K562 (cell line): ENCODE measurements around the gene KCNAB1. TPM values are rescaled to one million over a fixed set of nuclear protein-coding genes. Genes with fewer than 3 reads are reported as not detected.

Source experiments
- ATAC-seq: fragments of 200-7000 bp; cut with Tn5 transposase; 3 replicates; pipeline ENCODE4 v1.9.1; 2020; ENCODE audit warnings: moderate library complexity
- BruUV-seq: library from RNA; stranded (reverse); fragments of 400-500 nt; replicated peaks from 2 replicates; lab custom pipeline; 2021; lab: Mats Ljungman, UMichigan
- CTCF ChIA-PET: fragments of 300-600 bp; formaldehyde crosslinking; extraction: SDS; loops from one replicate; lab custom pipeline; 2021; ENCODE audit warnings: low intra/inter-chr PET ratio; lab: Yijun Ruan, JAX
- POLR2A ChIA-PET: fragments of 300-600, 350-650 bp; sonication (Branson Sonifier 250); formaldehyde crosslinking; extraction: SDS; loops from one replicate; lab custom pipeline; 2021; ENCODE audit warnings: antibody characterized with exemption, inconsistent platforms; lab: Yijun Ruan, JAX
- DNase-seq, 4 experiments: peaks; one replicate each; pipeline versions ENCODE4 v3.0.0 to v3.0.0-alpha.2; 2011 to 2018; ENCODE audit warnings: low spot score in 3 of 4, mixed read lengths in 3 of 4; ENCODE audit errors: extremely low read depth in 1 of 4
- FAIRE-seq: peaks from 2 replicates; lab custom pipeline; 2011; peaks lifted over from hg19 to GRCh38; lab: Jason Lieb, UNC
- H2AFZ ChIP-seq: 2 replicates; pipeline ENCODE4 v1.6.0; 2011; ENCODE audit warnings: low read depth, low read length, control low read depth, inconsistent platforms
- H3K27ac ChIP-seq: fragments of 200-600 bp; 3 replicates; pipeline ENCODE4 v1.8.0; 2011; ENCODE audit warnings: low read depth, mild to moderate bottlenecking, control low read depth, inconsistent platforms, low read length, moderate library complexity, mixed read lengths; ENCODE audit errors: extremely low read depth
- H3K27me3 ChIP-seq, 2 experiments: fragments of 300-600 bp in 1 of 2; 2 replicates in 1 of 2; 3 replicates in 1 of 2; pipeline versions ENCODE4 v1.6.0 to v1.8.0; 2011; ENCODE audit warnings: inconsistent platforms in 2 of 2, low read length in 2 of 2, mild to moderate bottlenecking in 1 of 2, mixed read lengths in 1 of 2, moderate library complexity in 1 of 2; ENCODE audit not compliant: control insufficient read depth in 2 of 2, insufficient read depth in 2 of 2
- H3K36me3 ChIP-seq: fragments of 300-600 bp; 3 replicates; pipeline ENCODE4 v1.8.0; 2011; ENCODE audit warnings: mild to moderate bottlenecking, low read length, inconsistent platforms; ENCODE audit not compliant: control insufficient read depth, insufficient read depth
- H3K4me1 ChIP-seq, 2 experiments: fragments of 200-600 bp in 1 of 2; replicated peaks in 1 of 2; 2 replicates in 1 of 2; 3 replicates in 1 of 2; pipeline versions ENCODE4 v1.5.1 to v1.8.0; 2011; ENCODE audit warnings: inconsistent platforms in 2 of 2, low read length in 2 of 2, mild to moderate bottlenecking in 1 of 2, mixed read lengths in 1 of 2, moderate library complexity in 1 of 2; ENCODE audit not compliant: control insufficient read depth in 2 of 2, insufficient read depth in 2 of 2
- H3K4me2 ChIP-seq: 2 replicates; pipeline ENCODE4 v1.6.1; 2011; ENCODE audit warnings: low read length, control low read depth, inconsistent platforms, mixed read lengths; ENCODE audit not compliant: insufficient read depth
- H3K4me3 ChIP-seq: fragments of 200-600 bp; sonication (generic), shearing (Covaris generic); 2 replicates; pipeline ENCODE4 v1.5.1; 2016; ENCODE audit warnings: control low read depth, inconsistent platforms
- H3K79me2 ChIP-seq: fragments of 200-600 bp; 3 replicates; pipeline ENCODE4 v1.8.0; 2011; ENCODE audit warnings: low read length, inconsistent platforms; ENCODE audit not compliant: control insufficient read depth, insufficient read depth
- H3K9ac ChIP-seq, 2 experiments: 2 replicates each; pipeline versions ENCODE4 v1.6.0 to v1.6.1; 2011; ENCODE audit warnings: low read depth in 2 of 2, low read length in 2 of 2, control low read depth in 1 of 2, inconsistent platforms in 1 of 2, mild to moderate bottlenecking in 1 of 2, mixed read lengths in 1 of 2; ENCODE audit not compliant: insufficient read depth in 1 of 2
- H3K9me1 ChIP-seq: one replicate; pipeline ENCODE4 v1.6.0; 2011; ENCODE audit warnings: inconsistent platforms, mild to moderate bottlenecking, low read length, moderate library complexity; ENCODE audit not compliant: control insufficient read depth, insufficient read depth
- H3K9me3 ChIP-seq: replicated peaks from 2 replicates; pipeline ENCODE4 v1.5.1; 2011; ENCODE audit warnings: low read depth, low read length, inconsistent platforms; ENCODE audit not compliant: control insufficient read depth, insufficient read depth
- H4K20me1 ChIP-seq: replicated peaks from 2 replicates; pipeline ENCODE4 v1.6.1; 2011; ENCODE audit warnings: low read length, inconsistent platforms, mixed read lengths; ENCODE audit not compliant: control insufficient read depth, insufficient read depth
- RNF2 ChIP-seq: sonication (generic); IDR thresholded peaks from 2 replicates; pipeline ENCODE4 v1.6.1; 2016
- SMARCA4 ChIP-seq: fragments of 450-650 bp; IDR thresholded peaks from 2 replicates; pipeline ENCODE4 v1.6.1; 2016
- WGBS: fragments of 100-300 bp; shearing (Covaris generic); methylation state at CpG from one replicate; pipeline ENCODE4 v1.1.6; 2016; ENCODE audit warnings: low coverage, mixed read lengths; ENCODE audit not compliant: insufficient coverage; ENCODE audit errors: missing lambda C conversion rate; 5-methylcytosine and 5-hydroxymethylcytosine counted together
- in situ Hi-C: fragments of 300-500 bp; cut with MboI; formaldehyde crosslinking; loops from 4 replicates; pipeline ENCODE4 v1.15.0; 2018; ENCODE audit warnings: inconsistent platforms, mixed read lengths
- intact Hi-C: fragments of 100-400 bp; cut with micrococcal nuclease; formaldehyde crosslinking; loops from 2 replicates; pipeline ENCODE4 v1.14.2; 2022
- polyA plus RNA-seq, 8 experiments: library from polyadenylated mRNA; depleted of rRNA in 4 of 8; stranded (reverse) in 5 of 8; unstranded in 3 of 8; fragments of >200 nt; fragmentation: Nextera tagmentation in 2 of 8; fragmentation: Illumina TruSeq in 1 of 8; extraction: Ambion mirVana in 2 of 8; extraction: Trizol in 1 of 8; gene quantifications; 2 replicates each; pipeline versions ENCODE4 v1.2.1 to v1.2.3, GENCODE V29; 2011 to 2014; ENCODE audit warnings: inconsistent platforms in 1 of 8, missing spikeins in 1 of 8
- total RNA-seq, 7 experiments: library from RNA; depleted of rRNA in 6 of 7; stranded (reverse); fragments of >200 nt in 6 of 7; fragmentation: Illumina TruSeq in 2 of 7; extraction: Trizol in 2 of 7; gene quantifications; 2 replicates each; pipeline versions ENCODE4 v1.2.1 to v1.2.3, GENCODE V29; 2011 to 2021; ENCODE audit warnings: low replicate concordance in 1 of 7
- TF ChIP-seq, protein P1 (sequence below): sonication (generic); formaldehyde crosslinking; IDR thresholded peaks from 2 replicates; pipeline ENCODE4 v1.8.1; 2023; ENCODE audit warnings: mild to moderate bottlenecking, missing genetic modification reagents

KCNAB1 gene
- total and polyA plus RNA-seq, 9 of the 15 experiments (the other 6 are each of a cell fraction or from before 2014, with no cell fraction given), result 0.14 to 1.2 (median 0.51) TPM

DNA sequence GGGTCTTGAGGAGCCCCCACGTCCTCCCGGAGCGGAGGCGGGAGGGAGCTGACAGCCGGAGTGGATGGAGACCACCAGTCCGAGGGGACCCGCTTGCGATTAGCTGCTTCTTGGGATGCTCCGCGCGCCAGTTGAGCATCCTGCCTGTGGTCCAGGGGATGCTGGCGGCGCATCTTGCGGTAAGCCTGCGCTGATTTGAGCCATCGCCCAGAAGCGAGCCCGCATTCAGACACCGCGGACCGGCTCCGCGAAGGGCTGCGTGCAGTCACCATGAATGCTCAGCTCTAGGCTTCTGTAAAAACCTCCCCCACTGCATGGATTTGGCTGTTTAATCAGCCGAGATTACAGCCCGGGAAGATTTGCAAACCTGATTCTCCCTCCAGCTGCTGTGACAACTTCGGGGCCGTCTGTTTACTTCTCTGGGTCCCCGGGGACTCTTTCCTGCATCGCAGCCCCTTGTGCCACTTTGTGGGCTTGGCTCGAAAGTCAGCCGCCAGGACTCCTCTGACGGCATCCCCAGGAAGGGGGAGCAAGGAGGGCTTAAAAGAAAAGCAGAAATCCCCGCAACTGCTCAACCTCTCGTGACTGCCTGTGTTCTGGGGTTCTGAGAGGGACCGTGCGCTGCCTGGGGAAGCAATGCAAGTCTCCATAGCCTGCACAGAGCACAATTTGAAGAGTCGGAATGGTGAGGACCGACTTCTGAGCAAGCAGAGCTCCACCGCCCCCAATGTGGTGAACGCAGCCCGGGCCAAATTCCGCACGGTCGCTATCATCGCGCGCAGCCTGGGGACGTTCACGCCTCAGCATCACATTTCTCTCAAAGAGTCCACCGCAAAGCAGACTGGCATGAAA, 171.1 kb downstream of the KCNAB1 start:
- no peaks in the 10 kb centered on the region for H3K36me3 ChIP-seq
- ATAC-seq (no peak), DNase-seq (no peak)
- 0 out of 5 replicates have a peak, but pooled peaks cover 0 to 4% of the 10 kb centered on the region in 2 experiments for H3K4me1 ChIP-seq
- H3K4me2 ChIP-seq, result no peak overlapping the region
- H3K27ac ChIP-seq, result no peak overlapping the region
- WGBS, result 6% methylated on average over 51 of the region's 51 CpGs
- in situ Hi-C loops, result no loop called here
- CTCF ChIA-PET, result no interaction called here
- TF ChIP-seq SMARCA4 (no peak), RNF2 (no peak)
- TF ChIP-seq, protein P1, sequence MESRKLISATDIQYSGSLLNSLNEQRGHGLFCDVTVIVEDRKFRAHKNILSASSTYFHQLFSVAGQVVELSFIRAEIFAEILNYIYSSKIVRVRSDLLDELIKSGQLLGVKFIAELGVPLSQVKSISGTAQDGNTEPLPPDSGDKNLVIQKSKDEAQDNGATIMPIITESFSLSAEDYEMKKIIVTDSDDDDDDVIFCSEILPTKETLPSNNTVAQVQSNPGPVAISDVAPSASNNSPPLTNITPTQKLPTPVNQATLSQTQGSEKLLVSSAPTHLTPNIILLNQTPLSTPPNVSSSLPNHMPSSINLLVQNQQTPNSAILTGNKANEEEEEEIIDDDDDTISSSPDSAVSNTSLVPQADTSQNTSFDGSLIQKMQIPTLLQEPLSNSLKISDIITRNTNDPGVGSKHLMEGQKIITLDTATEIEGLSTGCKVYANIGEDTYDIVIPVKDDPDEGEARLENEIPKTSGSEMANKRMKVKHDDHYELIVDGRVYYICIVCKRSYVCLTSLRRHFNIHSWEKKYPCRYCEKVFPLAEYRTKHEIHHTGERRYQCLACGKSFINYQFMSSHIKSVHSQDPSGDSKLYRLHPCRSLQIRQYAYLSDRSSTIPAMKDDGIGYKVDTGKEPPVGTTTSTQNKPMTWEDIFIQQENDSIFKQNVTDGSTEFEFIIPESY (CRISPR knock-in tag), result 0 out of 2 replicates have a peak, but pooled peaks have one; percentile 31
- TF ChIP-seq, all 486 proteins: peak for 1
- no TSS peak for BruUV-seq
- Histone ChIP-seq H3K9me3 (no peaks in the 10 kb centered on the region), H3K79me2 (no peaks in the 10 kb centered on the region), H3K9ac (no peak overlapping the region), H4K20me1 (no peaks in the 10 kb centered on the region), H3K27me3 (peaks cover 23% of the 10 kb centered on the region in 2 experiments), H2AFZ (no peak overlapping the region), H3K9me1 (no peaks in the 10 kb centered on the region), H3K4me3 (no peak overlapping the region)
- intact Hi-C loops, result no loop called here
- FAIRE-seq, result no peak
- POLR2A ChIA-PET, result no interaction called here
